Epithelial cell of esophagus (primary cell): ENCODE data around the gene NAA16.

Experiments
- DNase-seq: peaks from one replicate; pipeline ENCODE4 v3.0.0; 2010; ENCODE audit warnings: low read depth
- H3K4me3 ChIP-seq: 2 replicates; pipeline ENCODE4 v1.5.1; 2011; ENCODE audit warnings: mild to moderate bottlenecking, low read length, control low read depth
- CTCF ChIP-seq: IDR thresholded peaks from 2 replicates; pipeline ENCODE4 v1.5.1; 2011; ENCODE audit warnings: low read depth, mild to moderate bottlenecking, low read length, control low read depth, inconsistent platforms; ENCODE audit not compliant: insufficient read depth; ENCODE audit errors: missing control alignments

The NAA16 gene

DNA sequence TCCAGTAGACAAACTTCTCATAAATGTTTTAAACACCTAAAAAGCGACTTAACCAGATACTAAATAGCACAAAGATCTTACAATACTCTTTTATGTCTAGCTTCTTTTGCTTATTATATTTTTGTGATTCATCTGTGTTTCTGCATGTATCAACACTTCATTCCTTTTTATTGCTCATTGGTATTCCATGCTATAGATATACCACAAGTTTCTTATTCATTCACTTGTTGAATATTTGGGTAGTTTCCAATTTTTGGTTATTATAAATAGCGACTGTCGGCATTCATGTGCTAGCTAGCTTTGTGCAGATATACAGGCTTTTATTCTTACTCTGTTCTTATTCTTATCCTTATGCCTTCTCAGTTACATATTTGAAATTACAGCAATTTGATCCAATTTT, 96.3 kb downstream of the NAA16 start:
- TF ChIP-seq CTCF, result no peak
- DNase-seq, result peak; percentile 50

GRCh38 chr13:41408121-41408520, 97.1 kb downstream of the NAA16 start:
- H3K4me3 ChIP-seq, result no peak overlapping the region
- no peak for TF ChIP-seq CTCF
- no peak for DNase-seq

More for the DNA sequence above, 96.3 kb downstream of the NAA16 start:
- H3K4me3 ChIP-seq, result no peak overlapping the region

DNA sequence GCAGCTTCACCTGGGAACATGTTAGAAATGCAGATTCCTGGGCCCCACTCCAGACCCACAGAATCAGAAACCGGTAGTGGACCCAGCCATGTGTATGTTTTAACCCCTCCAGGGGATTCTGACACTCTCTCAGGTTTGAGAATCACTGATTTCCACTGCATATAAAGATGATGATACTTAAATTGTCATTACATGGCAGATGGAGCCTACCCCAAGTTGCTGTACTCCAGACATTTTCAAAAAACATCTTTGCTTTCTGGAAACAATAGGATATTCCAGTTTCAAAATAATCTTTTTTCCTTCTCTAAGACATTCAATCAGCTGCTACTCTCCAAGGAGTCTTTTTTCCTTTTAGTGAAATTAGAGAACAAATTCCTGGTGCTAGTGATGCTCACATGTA, 97.7 kb downstream of the NAA16 start:
- TF ChIP-seq CTCF, result no peak
- H3K4me3 ChIP-seq, result no peak overlapping the region
- DNase-seq, result no peak

GRCh38 chr13:41409611-41410010, 98.5 kb downstream of the NAA16 start:
- no peak overlapping the region for H3K4me3 ChIP-seq
- no peak for DNase-seq
- TF ChIP-seq CTCF, result no peak

DNA sequence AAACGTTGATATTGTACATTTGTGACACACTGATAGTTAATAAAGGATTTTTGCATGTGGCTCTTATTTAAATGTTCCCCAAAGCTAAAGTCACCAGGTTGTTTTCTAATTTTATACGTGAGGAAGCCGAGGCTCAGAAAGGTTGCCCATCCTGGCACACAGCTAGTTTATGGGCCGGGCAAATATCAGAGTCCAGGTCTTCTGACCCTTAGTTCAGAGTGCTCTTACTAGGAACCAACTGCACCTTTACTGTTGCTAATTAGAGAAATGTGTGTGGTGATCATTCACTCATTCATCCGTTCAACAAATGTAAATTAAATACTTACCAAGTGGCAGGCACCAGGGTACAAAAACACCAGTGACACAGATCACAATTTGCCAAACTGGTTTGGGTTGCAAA, 100.0 kb downstream of the NAA16 start:
- no peak for DNase-seq
- no peak overlapping the region for H3K4me3 ChIP-seq
- TF ChIP-seq CTCF, result no peak

DNA sequence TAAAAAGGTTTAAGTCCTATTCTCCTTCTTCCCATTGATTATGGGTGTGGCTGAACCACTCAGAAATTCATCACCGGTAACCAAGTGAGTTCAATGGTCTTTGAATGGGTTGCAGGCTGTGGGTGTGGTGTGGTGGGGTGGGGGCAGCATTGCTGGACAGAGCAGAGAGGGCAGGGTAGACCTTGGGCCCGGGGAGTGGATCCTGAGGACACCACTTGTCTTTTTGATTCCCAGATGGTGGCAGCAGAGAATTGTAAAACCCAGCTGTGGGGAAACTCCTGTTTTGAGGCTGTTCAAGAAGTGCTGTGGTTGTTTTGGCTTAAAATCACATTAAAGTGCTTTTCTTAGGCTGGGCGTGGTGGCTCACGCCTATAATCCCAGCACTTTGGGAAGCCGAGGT, 100.5 kb downstream of the NAA16 start:
- no peak overlapping the region for H3K4me3 ChIP-seq
- peak; percentile 58 for DNase-seq
- peak; percentile 54 for TF ChIP-seq CTCF

DNA sequence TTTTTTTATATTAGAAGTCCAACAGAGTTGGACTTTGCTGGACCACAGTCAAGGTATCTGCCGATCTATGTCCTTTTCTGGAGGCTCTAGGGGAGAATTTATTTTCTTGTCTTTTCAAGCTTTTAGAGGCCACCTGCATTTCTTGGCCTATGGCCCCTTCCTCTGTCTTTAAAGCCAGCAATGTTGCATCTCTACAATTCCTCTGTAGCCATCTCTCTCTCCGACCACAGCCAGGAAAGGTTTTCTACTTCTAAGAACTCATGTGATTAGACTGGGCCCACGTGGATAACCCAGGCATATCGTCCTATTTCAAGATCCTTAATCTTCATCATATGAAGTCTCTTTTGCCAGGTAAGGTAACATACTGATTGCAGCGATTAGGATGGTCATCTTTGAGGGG, 102.8 kb downstream of the NAA16 start:
- H3K4me3 ChIP-seq, result no peak overlapping the region
- DNase-seq, result no peak
- TF ChIP-seq CTCF, result no peak
